Occipital lobe (tissue), 2 donors: ENCODE results near the gene ITPR2. TPM values are rescaled to one million over a fixed set of nuclear protein-coding genes. Genes with fewer than 3 reads are reported as not detected.
"Not testable (repeated sequence)": the region's sequence is repeated elsewhere in the genome, so short reads cannot be mapped to it uniquely, and the experiment has no call there.

Experiments
- DNase-seq: peaks from one replicate; lab custom pipeline; 2025; lab: John Stamatoyannopoulos, UW
- total RNA-seq: library from RNA; depleted of rRNA; stranded (reverse); fragments of >200 nt; gene quantifications from one replicate; pipeline ENCODE4 v1.2.3, GENCODE V29; 2014

Gene ITPR2
- total RNA-seq, 1 donor from 2014 or later: 31.0 TPM

GRCh38 chr12:26632756-26633155 lies 200.2 kb downstream of the ITPR2 start:
- no peak for DNase-seq

GRCh38 chr12:26631846-26632245 lies 201.1 kb downstream of the ITPR2 start:
- no peak for DNase-seq

DNA sequence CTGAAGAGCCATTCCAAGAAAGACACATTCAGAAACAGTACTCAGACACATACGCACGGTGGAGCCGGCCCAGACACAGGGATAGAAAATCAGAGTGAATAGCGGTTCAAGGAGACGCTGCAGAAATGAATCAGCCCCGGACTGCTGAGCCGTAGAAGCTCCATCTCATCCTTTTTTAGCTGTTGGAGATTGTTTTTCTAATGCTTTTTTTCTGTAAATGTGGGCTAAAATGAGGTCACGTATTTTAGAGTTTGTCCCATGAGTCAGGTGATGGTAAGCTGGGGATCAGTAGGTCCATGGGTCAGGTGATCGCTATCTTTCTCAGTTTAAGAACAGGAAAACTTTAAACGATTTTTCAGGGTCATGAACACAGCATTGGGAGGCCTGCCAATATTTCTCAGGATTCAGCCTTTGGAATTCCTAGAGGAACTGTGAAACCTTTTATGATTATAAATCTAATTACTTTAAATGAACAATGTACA lies 202.4 kb downstream of the ITPR2 start:
- DNase-seq: peak; percentile 12

DNA sequence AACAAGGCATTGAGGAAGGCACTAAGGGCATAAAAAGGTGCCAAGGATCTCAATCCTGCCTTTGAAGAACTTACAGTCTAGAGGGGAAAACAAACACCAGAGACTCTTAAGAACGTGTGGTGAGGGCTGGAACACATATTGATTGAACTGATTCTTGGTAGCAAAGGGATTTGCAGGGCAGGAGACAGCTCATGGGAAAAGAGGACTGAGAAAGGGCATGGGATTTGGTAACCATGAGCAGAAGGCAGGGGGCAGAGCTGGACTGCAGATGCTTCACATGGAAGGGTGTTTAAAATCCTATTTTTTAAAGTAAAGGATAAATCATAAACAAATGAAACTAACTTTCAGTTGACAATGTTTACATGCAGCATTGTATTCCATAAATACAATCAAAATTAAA lies 203.1 kb downstream of the ITPR2 start:
- no peak for DNase-seq

DNA sequence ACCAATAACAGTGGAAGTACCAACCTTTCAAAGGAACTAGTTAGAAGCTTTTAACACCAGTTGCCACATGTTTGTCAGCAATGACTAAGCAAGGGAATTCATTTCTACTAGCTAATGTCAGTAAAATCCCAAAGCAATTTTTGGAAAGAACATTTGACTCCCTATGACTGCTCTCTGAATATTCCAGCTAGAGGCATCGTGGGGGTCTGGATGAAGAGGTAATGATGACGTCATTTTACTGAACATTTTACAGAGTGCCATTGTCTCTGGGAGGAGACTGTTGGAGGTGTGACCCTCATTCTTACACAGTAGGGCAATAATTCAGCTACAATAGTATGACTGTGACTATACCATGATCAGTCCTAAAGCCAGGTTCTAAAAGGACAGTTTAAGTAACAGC lies 204.8 kb downstream of the ITPR2 start:
- no peak for DNase-seq

GRCh38 chr12:26627335-26627734 lies 205.7 kb downstream of the ITPR2 start:
- no peak for DNase-seq

- DNase-seq: no peak
Measured at GRCh38 chr12:26623136-26623535, 209.9 kb downstream of the ITPR2 start.

DNA sequence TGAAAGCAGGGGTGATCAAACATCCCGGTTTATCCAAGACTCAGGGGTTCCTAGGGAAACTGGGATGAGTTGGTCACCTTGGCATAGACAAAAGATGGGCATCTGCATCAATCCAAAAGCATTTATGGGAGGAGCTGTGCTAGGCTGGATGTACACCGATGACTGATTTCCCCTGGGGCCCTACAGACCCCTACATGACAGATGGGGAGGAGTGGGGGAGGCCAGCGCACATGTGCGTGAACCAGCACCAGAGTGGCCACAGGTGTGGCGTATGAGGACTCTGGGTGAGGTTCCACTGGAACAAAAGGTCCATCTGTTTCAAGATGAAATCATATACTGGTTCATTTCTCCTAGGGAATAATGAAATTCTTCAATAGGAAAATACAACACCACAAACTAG lies 210.4 kb downstream of the ITPR2 start:
- DNase-seq: no peak

GRCh38 chr12:26621932-26622331 lies 211.1 kb downstream of the ITPR2 start:
- no peak for DNase-seq

GRCh38 chr12:26620907-26621306 lies 212.1 kb downstream of the ITPR2 start:
- DNase-seq: no peak

DNA sequence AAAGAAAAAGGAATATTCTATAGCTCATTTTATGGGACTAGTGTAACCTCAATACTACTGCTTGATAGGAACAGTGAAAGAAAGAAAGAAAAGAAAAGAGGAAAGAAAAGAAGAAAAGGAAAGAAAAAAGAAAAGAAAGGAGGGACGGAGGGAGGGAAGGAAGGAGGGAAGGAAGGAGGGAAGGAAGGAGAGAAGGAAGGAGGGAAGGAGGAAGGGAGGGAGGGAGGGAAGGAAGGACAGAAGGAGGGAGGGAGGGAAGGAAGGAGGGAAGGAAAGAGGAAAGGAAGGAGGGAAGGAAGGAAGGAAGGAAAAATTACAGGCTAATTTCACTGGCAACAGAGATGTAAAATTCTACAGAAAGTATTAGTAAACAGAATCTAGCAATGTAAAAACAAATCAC lies 215.5 kb downstream of the ITPR2 start:
- DNase-seq: no peak

GRCh38 chr12:26614011-26614616 lies 218.9 kb downstream of the ITPR2 start:
- no peak for DNase-seq

DNA sequence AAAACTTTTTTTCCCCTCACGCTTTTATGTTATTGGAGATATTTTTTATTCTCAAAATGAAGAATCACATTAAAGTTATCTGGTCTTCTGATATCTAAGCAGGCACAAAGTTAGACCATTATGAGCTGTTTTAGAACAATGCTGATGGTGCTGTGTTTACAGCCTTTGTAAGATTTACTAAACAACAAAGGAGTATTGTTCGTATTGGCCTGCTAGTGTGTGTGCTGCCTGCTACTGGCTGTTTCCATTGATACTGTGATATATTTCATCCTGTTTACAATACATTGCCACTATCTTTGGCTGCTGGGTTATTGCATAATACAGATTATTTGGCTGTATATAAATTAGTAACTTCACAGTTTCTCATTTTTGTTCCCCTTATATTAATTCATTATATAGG lies 220.8 kb downstream of the ITPR2 start:
- DNase-seq: no peak

DNA sequence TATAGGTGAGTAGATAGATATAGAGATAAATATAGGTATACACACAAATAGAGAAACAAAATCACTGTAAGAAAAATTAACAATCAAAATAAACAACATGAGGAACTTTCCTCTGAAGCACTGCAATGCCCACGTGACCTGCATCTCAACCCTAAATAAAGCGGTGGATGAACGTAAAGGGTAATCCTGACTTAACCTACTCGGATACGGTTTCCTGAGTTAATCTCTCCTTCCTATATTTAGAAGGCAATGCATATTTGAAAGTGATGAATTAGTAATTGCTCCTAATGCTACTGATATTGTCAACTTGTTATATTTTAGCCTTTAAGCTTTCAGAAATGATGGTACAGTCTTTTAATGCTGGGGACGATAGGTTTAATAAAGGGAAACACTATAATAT lies 221.4 kb downstream of the ITPR2 start:
- no peak for DNase-seq

- no peak for DNase-seq
Measured at GRCh38 chr12:26610774-26611173, 222.2 kb downstream of the ITPR2 start.

GRCh38 chr12:26609986-26610385 lies 223.0 kb downstream of the ITPR2 start:
- no peak for DNase-seq

- no peak for DNase-seq
Measured at GRCh38 chr12:26608706-26609105, 224.3 kb downstream of the ITPR2 start.

- DNase-seq: no peak
Measured at GRCh38 chr12:26608273-26608672, 224.7 kb downstream of the ITPR2 start.

GRCh38 chr12:26606911-26607310 lies 226.1 kb downstream of the ITPR2 start:
- DNase-seq: no peak

- not testable (repeated sequence) for DNase-seq
Measured at GRCh38 chr12:26604813-26605212, 228.2 kb downstream of the ITPR2 start.

DNA sequence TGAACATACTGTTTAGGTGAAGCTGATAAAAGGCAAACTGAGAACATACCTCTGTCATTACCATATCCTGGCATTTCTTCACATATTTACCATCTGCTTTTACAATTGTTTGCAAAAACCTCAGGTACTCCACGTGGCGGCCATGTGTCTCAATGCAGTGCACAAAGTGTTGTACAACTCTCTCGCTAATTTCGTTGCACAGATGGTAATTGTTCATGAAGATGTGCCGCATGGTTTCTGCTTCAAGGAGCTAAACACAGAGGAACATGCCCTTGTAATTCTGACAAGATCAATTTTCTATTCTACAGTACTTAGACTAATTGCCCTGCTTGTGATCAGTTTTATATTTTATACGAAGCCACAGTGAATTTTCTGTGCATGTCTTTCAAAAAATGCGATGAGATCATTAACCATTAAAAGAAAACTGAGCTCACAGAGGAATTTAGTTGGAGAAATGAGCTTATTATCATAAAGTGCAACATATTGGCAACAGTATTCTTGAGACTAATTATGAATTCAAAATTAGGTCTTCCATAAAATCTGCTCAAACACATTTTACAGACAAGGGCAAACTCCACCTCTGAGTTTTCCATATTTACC lies 233.8 kb downstream of the ITPR2 start:
- DNase-seq: no peak

GRCh38 chr12:26595806-26596205 lies 237.2 kb downstream of the ITPR2 start:
- no peak for DNase-seq

DNA sequence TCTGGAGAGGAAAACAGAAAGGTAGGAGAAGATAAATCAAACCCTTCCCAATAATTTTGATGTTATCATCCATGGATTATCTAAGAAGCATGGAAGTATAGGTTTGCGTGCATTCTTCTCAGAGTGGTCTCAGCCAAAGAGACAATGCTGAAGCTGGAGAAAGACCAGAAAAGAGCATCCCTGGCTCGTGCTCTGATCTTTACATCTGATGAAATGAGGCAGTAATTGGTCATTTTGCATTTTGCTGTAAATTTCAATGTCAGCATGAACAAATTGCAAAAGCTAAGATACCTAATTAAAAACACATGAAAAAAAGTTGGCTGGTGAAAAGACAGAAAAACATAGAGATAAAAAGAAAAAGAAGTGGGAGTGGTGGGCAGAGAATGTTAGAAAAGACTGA lies 252.4 kb downstream of the ITPR2 start:
- no peak for DNase-seq

DNA sequence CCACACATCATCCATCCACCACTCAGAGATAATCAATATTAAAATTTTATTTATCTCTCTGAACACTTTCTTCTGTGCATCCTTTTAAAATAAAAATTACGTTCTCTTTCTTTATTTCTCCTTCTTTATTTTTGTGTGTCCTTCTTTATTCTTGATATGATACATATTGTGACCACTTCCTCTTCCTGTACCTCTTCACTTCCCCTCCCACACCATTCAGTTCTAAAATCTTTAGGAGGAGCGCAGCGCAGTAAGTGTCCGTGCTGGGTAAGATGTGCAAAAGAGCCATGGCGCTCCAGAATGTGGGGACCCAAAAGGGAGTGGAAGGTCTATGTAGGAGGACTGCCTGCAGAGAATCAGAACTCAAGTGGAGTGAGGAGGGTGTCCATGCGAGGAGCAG lies 256.7 kb downstream of the ITPR2 start:
- DNase-seq: no peak
